Astrocyte (in vitro differentiated cells and primary cell): ENCODE measurements around the gene LCOR. TPM values are rescaled to one million over a fixed set of nuclear protein-coding genes. Genes with fewer than 3 reads are reported as not detected.

Experiments
- DNase-seq: peaks from one replicate; pipeline ENCODE4 v3.0.0-alpha.2; 2010; ENCODE audit warnings: low read depth
- FAIRE-seq: peaks from 2 replicates; lab custom pipeline; 2011; peaks lifted over from hg19 to GRCh38; lab: Jason Lieb, UNC
- H2AFZ ChIP-seq: 2 replicates; pipeline ENCODE4 v1.6.0; 2012; ENCODE audit warnings: low read depth, low read length, inconsistent platforms
- H3K27ac ChIP-seq: 2 replicates; pipeline ENCODE4 v1.5.1; 2011; ENCODE audit warnings: low read depth, low read length, inconsistent platforms
- H3K27me3 ChIP-seq: 2 replicates; pipeline ENCODE4 v1.6.0; 2011; ENCODE audit warnings: low read length, inconsistent platforms; ENCODE audit not compliant: insufficient read depth
- H3K36me3 ChIP-seq: 2 replicates; pipeline ENCODE4 v1.5.1; 2011; ENCODE audit warnings: low read length, inconsistent platforms; ENCODE audit not compliant: insufficient read depth
- H3K4me1 ChIP-seq: 2 replicates; pipeline ENCODE4 v1.5.1; 2011; ENCODE audit warnings: low read length, inconsistent platforms; ENCODE audit not compliant: insufficient read depth
- H3K4me2 ChIP-seq: 2 replicates; pipeline ENCODE4 v1.6.0; 2012; ENCODE audit warnings: low read length, inconsistent platforms
- H3K4me3 ChIP-seq: 2 replicates; pipeline ENCODE4 v1.5.1; 2011; ENCODE audit warnings: low read depth, mild to moderate bottlenecking, low read length, inconsistent platforms; ENCODE audit not compliant: insufficient read depth
- H3K79me2 ChIP-seq: 2 replicates; pipeline ENCODE4 v1.6.0; 2012; ENCODE audit warnings: mild to moderate bottlenecking, low read length, inconsistent platforms; ENCODE audit not compliant: insufficient read depth
- H3K9ac ChIP-seq: 2 replicates; pipeline ENCODE4 v1.6.0; 2012; ENCODE audit warnings: mild to moderate bottlenecking, low read length, inconsistent platforms
- H3K9me3 ChIP-seq: 2 replicates; pipeline ENCODE4 v1.5.1; 2012; ENCODE audit warnings: low read depth, mild to moderate bottlenecking, low read length, inconsistent platforms; ENCODE audit not compliant: insufficient read depth
- H4K20me1 ChIP-seq: 2 replicates; pipeline ENCODE4 v1.6.0; 2012; ENCODE audit warnings: low read length, inconsistent platforms; ENCODE audit not compliant: insufficient read depth
- H3K27ac Mint-ChIP-seq: one replicate; pipeline ENCODE4 v1.8.0; 2021; ENCODE audit warnings: mild to moderate bottlenecking, mixed read lengths; ENCODE audit not compliant: unreplicated experiment
- H3K27me3 Mint-ChIP-seq: one replicate; pipeline ENCODE4 v1.8.0; 2021; ENCODE audit warnings: low read depth, mixed read lengths; ENCODE audit not compliant: unreplicated experiment
- H3K36me3 Mint-ChIP-seq: one replicate; pipeline ENCODE4 v1.8.0; 2021; ENCODE audit warnings: low read depth, mixed read lengths; ENCODE audit not compliant: unreplicated experiment
- H3K4me1 Mint-ChIP-seq: one replicate; pipeline ENCODE4 v1.8.0; 2021; ENCODE audit warnings: low read depth, mixed read lengths; ENCODE audit not compliant: unreplicated experiment
- H3K4me3 Mint-ChIP-seq: one replicate; pipeline ENCODE4 v1.8.0; 2021; ENCODE audit warnings: mild to moderate bottlenecking, moderate library complexity, mixed read lengths; ENCODE audit not compliant: unreplicated experiment
- H3K9me3 Mint-ChIP-seq: one replicate; pipeline ENCODE4 v1.8.0; 2021; ENCODE audit warnings: mild to moderate bottlenecking, mixed read lengths; ENCODE audit not compliant: unreplicated experiment
- CTCF ChIP-seq: IDR thresholded peaks from 2 replicates; pipeline ENCODE4 v1.5.1; 2011; ENCODE audit warnings: low read depth, mild to moderate bottlenecking, inconsistent platforms, low read length, moderate library complexity; ENCODE audit not compliant: insufficient read depth
- EZH2 ChIP-seq: IDR thresholded peaks from 2 replicates; pipeline ENCODE4 v1.6.1; 2012; ENCODE audit warnings: mild to moderate bottlenecking, low read length, inconsistent platforms; ENCODE audit not compliant: insufficient read depth
- total RNA-seq: library from RNA; stranded (reverse); gene quantifications from 2 replicates; pipeline ENCODE4 v1.2.1, GENCODE V29; 2021

The LCOR gene
- total RNA-seq, 1 donor from 2014 or later, result 72.0 TPM

GRCh38 chr10:96838529-96838928 lies 6.4 kb downstream of the LCOR start:
- Histone ChIP-seq H3K4me3 (no peak overlapping the region), H3K36me3 (no peaks in the 10 kb centered on the region), H3K9ac (no peak overlapping the region), H3K27ac (no peak overlapping the region), H4K20me1 (peaks cover 98% of the 10 kb centered on the region), H3K4me2 (no peak overlapping the region), H3K79me2 (peaks cover 100% of the 10 kb centered on the region), H3K9me3 (no peaks in the 10 kb centered on the region), H3K4me1 (peaks cover 27% of the 10 kb centered on the region), H3K27me3 (no peaks in the 10 kb centered on the region), H2AFZ (no peak overlapping the region)
- no peak for DNase-seq
- Mint-ChIP-seq H3K27ac (no peak overlapping the region), H3K9me3 (no peaks in the 10 kb centered on the region), H3K36me3 (peaks cover 3% of the 10 kb centered on the region), H3K4me1 (peaks cover 38% of the 10 kb centered on the region), H3K4me3 (no peak overlapping the region), H3K27me3 (no peaks in the 10 kb centered on the region)
- no peak for FAIRE-seq
- TF ChIP-seq CTCF, result no peak
- TF ChIP-seq EZH2, result no peak

GRCh38 chr10:96840841-96841518 lies 8.9 kb downstream of the LCOR start:
- H3K36me3 ChIP-seq, result no peaks in the 10 kb centered on the region
- no peaks in the 10 kb centered on the region for H3K9me3 Mint-ChIP-seq
- no peaks in the 10 kb centered on the region for H3K9me3 ChIP-seq
- peaks cover 2% of the 10 kb centered on the region for H3K36me3 Mint-ChIP-seq
- H3K27ac Mint-ChIP-seq, result peak overlapping the region; percentile 94
- H3K27me3 ChIP-seq, result no peaks in the 10 kb centered on the region
- H3K27ac ChIP-seq, result peak overlapping the region; percentile 45
- H3K79me2 ChIP-seq, result peaks cover 100% of the 10 kb centered on the region
- FAIRE-seq (no peak), DNase-seq (peak; percentile 58)
- no peak overlapping the region for H3K9ac ChIP-seq
- no peak overlapping the region for H3K4me3 ChIP-seq
- peak overlapping the region; percentile 58 for H3K4me2 ChIP-seq
- H2AFZ ChIP-seq, result no peak overlapping the region
- H3K4me1 Mint-ChIP-seq, result peaks cover 37% of the 10 kb centered on the region
- no peak for TF ChIP-seq CTCF
- TF ChIP-seq EZH2, result no peak
- H3K4me1 ChIP-seq, result peaks cover 12% of the 10 kb centered on the region
- peaks cover 96% of the 10 kb centered on the region for H4K20me1 ChIP-seq
- H3K27me3 Mint-ChIP-seq, result no peaks in the 10 kb centered on the region
- H3K4me3 Mint-ChIP-seq, result no peak overlapping the region
